ENCODE results near the gene TMC1.

Gene TMC1

DNA sequence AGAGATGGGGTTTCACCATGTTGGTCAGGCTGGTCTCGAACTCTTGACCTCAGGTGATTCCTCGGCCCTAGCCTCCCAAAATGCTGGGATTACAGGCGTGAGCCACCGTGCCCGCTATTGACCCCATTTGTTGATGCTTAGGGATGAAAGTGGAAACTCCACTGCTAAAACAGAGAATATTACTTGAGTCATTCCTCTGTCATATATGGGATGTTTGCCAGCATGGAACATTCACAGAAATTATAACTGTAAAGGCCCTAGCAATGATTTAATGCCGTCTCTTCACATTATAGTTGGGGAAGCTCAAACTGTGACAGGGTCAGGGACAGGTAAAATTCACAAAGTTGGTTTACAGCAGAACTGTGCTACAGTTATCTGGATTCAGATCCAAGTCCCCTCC lies 94.5 kb downstream of the TMC1 start:
- H3K4me3 ChIP-seq (ENCODE audit: low read length): no peak overlapping the region
- TF ChIP-seq, protein P1, sequence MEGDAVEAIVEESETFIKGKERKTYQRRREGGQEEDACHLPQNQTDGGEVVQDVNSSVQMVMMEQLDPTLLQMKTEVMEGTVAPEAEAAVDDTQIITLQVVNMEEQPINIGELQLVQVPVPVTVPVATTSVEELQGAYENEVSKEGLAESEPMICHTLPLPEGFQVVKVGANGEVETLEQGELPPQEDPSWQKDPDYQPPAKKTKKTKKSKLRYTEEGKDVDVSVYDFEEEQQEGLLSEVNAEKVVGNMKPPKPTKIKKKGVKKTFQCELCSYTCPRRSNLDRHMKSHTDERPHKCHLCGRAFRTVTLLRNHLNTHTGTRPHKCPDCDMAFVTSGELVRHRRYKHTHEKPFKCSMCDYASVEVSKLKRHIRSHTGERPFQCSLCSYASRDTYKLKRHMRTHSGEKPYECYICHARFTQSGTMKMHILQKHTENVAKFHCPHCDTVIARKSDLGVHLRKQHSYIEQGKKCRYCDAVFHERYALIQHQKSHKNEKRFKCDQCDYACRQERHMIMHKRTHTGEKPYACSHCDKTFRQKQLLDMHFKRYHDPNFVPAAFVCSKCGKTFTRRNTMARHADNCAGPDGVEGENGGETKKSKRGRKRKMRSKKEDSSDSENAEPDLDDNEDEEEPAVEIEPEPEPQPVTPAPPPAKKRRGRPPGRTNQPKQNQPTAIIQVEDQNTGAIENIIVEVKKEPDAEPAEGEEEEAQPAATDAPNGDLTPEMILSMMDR (conservative IDR thresholded peaks at IDR 0.05; ENCODE audit: low read length): no peak
- no peak for DNase-seq (ENCODE audit: low read depth)

DNA sequence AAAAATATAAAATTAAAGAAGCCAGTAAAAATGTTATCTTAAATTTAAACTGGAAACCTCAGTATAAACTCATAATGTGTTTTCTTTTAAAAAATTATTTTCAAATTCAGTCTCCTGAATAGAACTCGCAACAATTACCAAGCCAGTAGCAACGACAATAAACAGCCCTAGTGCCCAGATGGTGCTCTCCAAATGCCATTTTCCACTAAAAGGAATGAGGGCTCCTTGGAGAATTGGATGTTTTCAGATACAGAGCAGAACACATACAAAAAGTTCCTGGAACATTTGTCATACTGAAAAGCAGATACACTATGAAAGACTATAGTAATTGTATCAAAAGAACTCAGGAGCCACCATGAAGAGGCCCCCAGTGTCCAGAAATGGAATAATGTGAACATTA lies 97.4 kb downstream of the TMC1 start:
- TF ChIP-seq, protein P1 (conservative IDR thresholded peaks at IDR 0.05; ENCODE audit: low read length): no peak

DNA sequence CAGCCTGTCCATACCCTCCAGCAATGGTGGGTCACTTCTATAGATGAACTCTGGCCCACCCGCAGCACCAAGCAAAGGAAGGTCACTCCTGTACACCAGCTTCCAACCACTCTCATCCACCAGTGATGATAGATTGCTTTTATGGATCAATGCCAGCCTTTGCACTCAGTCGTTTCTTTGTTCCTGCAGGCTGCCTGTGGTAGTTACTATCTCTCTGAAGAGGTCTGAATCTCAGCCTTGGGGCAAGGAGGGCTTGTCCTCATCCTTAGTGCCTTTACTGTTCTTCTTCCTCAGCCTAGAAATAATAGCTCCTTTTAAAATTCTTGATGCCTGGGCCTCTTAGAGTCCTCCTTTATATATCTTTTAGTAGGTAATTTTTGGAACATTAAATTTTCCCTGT lies 100.8 kb downstream of the TMC1 start:
- H3K4me3 ChIP-seq (ENCODE audit: low read length): no peak overlapping the region
- DNase-seq (ENCODE audit: low read depth): no peak
- TF ChIP-seq, protein P1 (conservative IDR thresholded peaks at IDR 0.05; ENCODE audit: low read length): no peak

More for the DNA sequence above, 97.4 kb downstream of the TMC1 start:
- DNase-seq (ENCODE audit: low read depth): no peak
- H3K4me3 ChIP-seq (ENCODE audit: low read length): no peak overlapping the region

DNA sequence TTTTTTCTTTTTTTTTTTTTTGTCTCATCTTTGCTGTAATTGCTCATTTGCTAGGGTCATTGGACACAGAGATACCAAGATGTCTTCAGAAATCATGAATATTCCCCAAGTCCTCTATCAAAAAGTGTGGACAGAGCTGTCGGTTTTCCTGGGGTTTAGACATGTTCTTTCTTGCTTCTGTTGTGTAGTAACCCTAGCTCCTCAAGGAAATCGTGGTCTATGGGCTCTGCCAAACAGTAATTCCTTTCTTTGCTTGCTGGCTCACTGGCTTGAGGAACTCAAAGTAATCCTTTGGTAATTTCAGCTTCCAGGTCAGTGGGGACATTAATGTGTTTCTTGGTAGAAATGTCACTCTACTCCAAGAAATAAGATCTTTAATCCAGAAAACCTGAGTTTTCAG lies 101.7 kb downstream of the TMC1 start:
- H3K4me3 ChIP-seq (ENCODE audit: low read length): no peak overlapping the region
- TF ChIP-seq, protein P1 (conservative IDR thresholded peaks at IDR 0.05; ENCODE audit: low read length): no peak
- DNase-seq (ENCODE audit: low read depth): peak; percentile 37

DNA sequence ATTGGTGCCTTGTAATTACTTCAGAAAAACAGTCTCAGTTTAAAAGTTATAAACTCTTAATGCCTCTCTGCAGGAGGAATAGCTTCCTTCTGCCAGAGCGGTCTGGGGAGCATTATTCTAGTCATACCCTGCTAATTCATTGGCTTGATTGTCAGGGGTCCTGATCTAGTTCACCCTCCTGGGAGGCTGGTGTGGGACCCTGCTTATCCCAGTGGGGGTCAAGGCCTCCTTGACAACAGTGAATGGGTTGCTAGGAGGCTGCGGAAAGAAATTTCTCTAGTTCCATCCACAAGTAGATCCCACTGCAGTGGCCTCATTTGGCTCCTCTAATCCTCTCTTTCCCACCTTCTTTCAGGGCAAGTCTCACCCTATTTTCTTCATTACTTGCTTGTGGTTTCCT lies 105.7 kb downstream of the TMC1 start:
- H3K4me3 ChIP-seq (ENCODE audit: low read length): no peak overlapping the region
- no peak for DNase-seq (ENCODE audit: low read depth)
- TF ChIP-seq, protein P1 (conservative IDR thresholded peaks at IDR 0.05; ENCODE audit: low read length): no peak

DNA sequence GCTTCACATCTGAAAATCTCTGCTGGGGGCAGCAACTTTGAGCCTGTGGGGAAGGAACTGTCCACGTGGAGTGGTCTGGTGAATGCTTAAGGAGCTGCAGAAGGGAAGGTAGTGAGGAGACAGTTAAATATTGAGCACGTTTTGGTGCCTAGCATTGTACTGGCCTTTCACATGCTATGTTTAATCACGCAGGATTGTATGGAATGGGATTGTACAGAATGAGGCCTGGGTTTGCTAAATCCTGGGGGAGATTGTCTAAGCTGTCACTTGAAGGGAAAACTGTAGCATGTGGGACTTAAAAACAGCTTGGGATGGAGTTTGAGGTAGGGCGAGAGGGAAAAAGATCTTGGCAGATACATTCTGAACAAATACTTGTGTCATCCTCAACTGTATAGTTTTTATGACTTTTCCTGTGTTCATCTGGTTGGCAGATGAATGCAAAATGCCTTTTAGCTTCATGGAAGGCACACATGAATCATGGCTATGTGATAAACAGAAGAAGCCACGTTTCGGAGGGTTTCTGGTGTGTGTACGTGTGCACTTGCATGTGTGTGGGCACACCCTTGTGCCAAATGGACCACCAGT lies 106.6 kb downstream of the TMC1 start:
- TF ChIP-seq, protein P1 (conservative IDR thresholded peaks at IDR 0.05; ENCODE audit: low read length): no peak
- no peak overlapping the region for H3K4me3 ChIP-seq (ENCODE audit: low read length)
- DNase-seq (ENCODE audit: low read depth): peak; percentile 61

DNA sequence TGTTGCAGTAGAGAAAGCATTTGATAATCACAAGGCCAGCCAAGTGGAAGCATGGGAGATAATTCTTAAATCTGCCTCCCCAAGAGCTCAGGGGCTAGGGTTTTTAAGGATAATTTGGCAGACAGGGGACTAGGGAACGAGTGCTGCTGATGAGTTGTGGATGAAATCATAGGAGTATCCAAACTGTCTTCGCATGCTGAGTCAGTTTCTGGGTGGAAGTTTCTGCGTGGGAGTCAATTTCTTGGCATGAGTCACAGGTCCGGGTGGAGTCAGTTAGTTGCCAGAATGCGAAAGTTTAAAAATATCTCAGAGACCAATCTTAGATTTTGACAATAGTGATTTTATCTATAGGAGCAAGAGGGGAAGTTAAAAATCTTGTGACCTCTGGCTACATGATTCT lies 112.6 kb downstream of the TMC1 start:
- no peak overlapping the region for H3K4me3 ChIP-seq (ENCODE audit: low read length)
- peak; percentile 49 for DNase-seq (ENCODE audit: low read depth)
- TF ChIP-seq, protein P1 (conservative IDR thresholded peaks at IDR 0.05; ENCODE audit: low read length): no peak
